HepG2 (cell line): Measurements from ENCODE around the gene CNTNAP1. TPM values are rescaled to one million over a fixed set of nuclear protein-coding genes. Genes with fewer than 3 reads are reported as not detected.
A peak's percentile ranks its signal among the peaks of the same experiment; 100 is the strongest.

Experiments used
- CBX2 ChIP-seq, 2 experiments: fragments of 200-600 bp in 1 of 2; sonication (generic); formaldehyde crosslinking in 1 of 2; IDR thresholded peaks; 2 replicates each; pipeline versions ENCODE4 v1.7.0 to v1.8.1; 2018 to 2022; ENCODE audit warnings: low read depth in 2 of 2, low read length in 1 of 2, mild to moderate bottlenecking in 1 of 2, missing genetic modification reagents in 1 of 2
- CENPT ChIP-seq: sonication (generic); formaldehyde crosslinking; IDR thresholded peaks from 2 replicates; pipeline ENCODE4 v1.8.0; 2022; ENCODE audit warnings: low read depth, mild to moderate bottlenecking, moderate library complexity, missing genetic modification reagents
- EED ChIP-seq: sonication (generic); formaldehyde crosslinking; IDR thresholded peaks from 2 replicates; pipeline ENCODE4 v1.5.0; 2020; ENCODE audit warnings: mild to moderate bottlenecking, missing genetic modification reagents
- ELK4 ChIP-seq: sonication (generic); formaldehyde crosslinking; IDR thresholded peaks from 2 replicates; pipeline ENCODE4 v1.9.0; 2021; ENCODE audit warnings: missing genetic modification reagents, borderline replicate concordance
- HCFC1 ChIP-seq: fragments of 150-350 bp; IDR thresholded peaks from 2 replicates; pipeline ENCODE4 v1.6.1; 2014; ENCODE audit warnings: low read depth, low read length
- HOMEZ ChIP-seq: IDR thresholded peaks from 2 replicates; pipeline ENCODE4 v1.6.1; 2016; ENCODE audit warnings: low read depth
- HOXA3 ChIP-seq: sonication (generic); formaldehyde crosslinking; IDR thresholded peaks from 2 replicates; pipeline ENCODE4 v1.5.0; 2020; ENCODE audit warnings: missing genetic modification reagents
- JDP2 ChIP-seq: sonication (generic); formaldehyde crosslinking; IDR thresholded peaks from 2 replicates; pipeline ENCODE4 v1.8.1; 2022; ENCODE audit warnings: missing genetic modification reagents, borderline replicate concordance
- KDM5B ChIP-seq: sonication (generic); formaldehyde crosslinking; IDR thresholded peaks from 2 replicates; pipeline ENCODE4 v1.4.0; 2020; ENCODE audit warnings: missing genetic modification reagents, mild to moderate bottlenecking, borderline replicate concordance
- KMT2B ChIP-seq: IDR thresholded peaks from 2 replicates; pipeline ENCODE4 v1.6.1; 2016; ENCODE audit warnings: missing genetic modification reagents, missing compliant biosample characterization
- MED13 ChIP-seq: sonication (generic); formaldehyde crosslinking; IDR thresholded peaks from 2 replicates; pipeline ENCODE4 v1.5.0; 2020; ENCODE audit warnings: missing genetic modification reagents
- MIER2 ChIP-seq: IDR thresholded peaks from 2 replicates; pipeline ENCODE4 v1.6.1; 2016; ENCODE audit warnings: missing biosample characterization, missing genetic modification reagents
- NFAT5 ChIP-seq: sonication (generic); formaldehyde crosslinking; IDR thresholded peaks from 2 replicates; pipeline ENCODE4 v1.4.0; 2020; ENCODE audit warnings: missing genetic modification reagents
- RARA ChIP-seq: IDR thresholded peaks from 2 replicates; pipeline ENCODE4 v1.6.1; 2016; ENCODE audit warnings: missing genetic modification reagents, missing compliant biosample characterization
- RXRB ChIP-seq: IDR thresholded peaks from 2 replicates; pipeline ENCODE4 v1.6.1; 2016; ENCODE audit warnings: borderline replicate concordance, missing genetic modification reagents, missing compliant biosample characterization
- SMC3 ChIP-seq: IDR thresholded peaks from 2 replicates; pipeline ENCODE4 v1.6.1; 2011; ENCODE audit warnings: low read length, improper control_type of control experiment
- SNAPC5 ChIP-seq: sonication (generic); formaldehyde crosslinking; IDR thresholded peaks from 2 replicates; pipeline ENCODE4 v1.8.1; 2023; ENCODE audit warnings: mild to moderate bottlenecking, missing genetic modification reagents, borderline replicate concordance
- ZBTB7A ChIP-seq: sonication (generic); formaldehyde crosslinking; IDR thresholded peaks from 2 replicates; pipeline ENCODE4 v1.8.0; 2022; ENCODE audit warnings: mild to moderate bottlenecking, missing genetic modification reagents
- ZNF160 ChIP-seq: sonication (generic); formaldehyde crosslinking; IDR thresholded peaks from 2 replicates; pipeline ENCODE4 v1.8.0; 2022; ENCODE audit warnings: mild to moderate bottlenecking, inconsistent platforms, missing genetic modification reagents
- ZNF569 ChIP-seq: sonication (generic); formaldehyde crosslinking; IDR thresholded peaks from 2 replicates; pipeline ENCODE4 v1.5.0; 2020; ENCODE audit warnings: mild to moderate bottlenecking, missing genetic modification reagents, moderate library complexity, borderline replicate concordance
- ZSCAN22 ChIP-seq: sonication (generic); formaldehyde crosslinking; IDR thresholded peaks from 2 replicates; pipeline ENCODE4 v1.4.0; 2020; ENCODE audit warnings: mild to moderate bottlenecking, missing genetic modification reagents
- polyA plus RNA-seq, 8 experiments: library from polyadenylated mRNA; depleted of rRNA in 3 of 8; stranded (reverse) in 7 of 8; unstranded in 1 of 8; fragments of >200 nt; fragmentation: Illumina TruSeq in 4 of 8; extraction: Trizol in 4 of 8; gene quantifications; 2 replicates each; pipeline versions ENCODE4 v1.2.1 to v1.2.3, GENCODE V29; 2011 to 2016; ENCODE audit warnings: low read depth in 4 of 8, missing spikeins in 1 of 8, mixed read lengths in 1 of 8; ENCODE audit not compliant: insufficient read depth in 1 of 8
- total RNA-seq, 5 experiments: library from RNA; depleted of rRNA; stranded (reverse); fragments of >200 nt; fragmentation: Illumina TruSeq; extraction: Trizol; gene quantifications; 2 replicates each; pipeline ENCODE4 v1.2.3, GENCODE V29; 2016; ENCODE audit warnings: low read depth in 1 of 5

CNTNAP1 gene
- total and polyA plus RNA-seq, 2 of the 13 experiments (the other 11 are each of a cell fraction or from before 2014, with no cell fraction given), result 4.5 to 7.7 TPM

GRCh38 chr17:42677921-42678781 lies 4.2 kb upstream of the CNTNAP1 start (continued):
- TF ChIP-seq NFAT5, result peak; percentile 39; the same call in 1 of the 2 replicates
- TF ChIP-seq RXRB (CRISPR knock-in tag), result peak; percentile 55
- TF ChIP-seq JDP2 (CRISPR knock-in tag), result no peak
- TF ChIP-seq RARA (CRISPR knock-in tag), result peak; percentile 61
- TF ChIP-seq HOMEZ (CRISPR knock-in tag), result no peak
- no peak for TF ChIP-seq CBX2 (IDR thresholded peaks at IDR 0.05; ENCODE audit: low read depth, low read length)
- no peak for TF ChIP-seq CBX2 (CRISPR knock-in tag; IDR thresholded peaks at IDR 0.05; ENCODE audit: low read depth)
- no peak for TF ChIP-seq ELK4 (CRISPR knock-in tag)
- TF ChIP-seq MIER2 (CRISPR knock-in tag), result no peak
- peak; percentile 91 for TF ChIP-seq HOXA3 (CRISPR knock-in tag)
- no peak; the same call in 1 of the 2 replicates for TF ChIP-seq ZNF160 (CRISPR knock-in tag)
- TF ChIP-seq HCFC1, result no peak
- peak; percentile 72; the same call in 1 of the 2 replicates for TF ChIP-seq KDM5B (CRISPR knock-in tag)
- TF ChIP-seq ZNF569 (CRISPR knock-in tag), result no peak
- peak; percentile 35 for TF ChIP-seq MED13 (CRISPR knock-in tag)
- TF ChIP-seq SNAPC5 (CRISPR knock-in tag), result no peak
- no peak for TF ChIP-seq SMC3
- no peak for TF ChIP-seq CENPT (CRISPR knock-in tag)
- no peak for TF ChIP-seq EED (CRISPR knock-in tag)
- no peak for TF ChIP-seq ZSCAN22 (CRISPR knock-in tag)
- 0 out of 2 replicates have a peak, but pooled peaks have one; percentile 40 for TF ChIP-seq ZBTB7A (CRISPR knock-in tag)
- peak; percentile 71 for TF ChIP-seq KMT2B (CRISPR knock-in tag)
